NCI-H524 treated with DMSO at 0.1 percent for 48 hours (cell line): ENCODE results near the gene BICDL1.

Experiments
- DNase-seq: peaks from one replicate; lab custom pipeline; 2025; lab: John Stamatoyannopoulos, UW

BICDL1 gene

DNA sequence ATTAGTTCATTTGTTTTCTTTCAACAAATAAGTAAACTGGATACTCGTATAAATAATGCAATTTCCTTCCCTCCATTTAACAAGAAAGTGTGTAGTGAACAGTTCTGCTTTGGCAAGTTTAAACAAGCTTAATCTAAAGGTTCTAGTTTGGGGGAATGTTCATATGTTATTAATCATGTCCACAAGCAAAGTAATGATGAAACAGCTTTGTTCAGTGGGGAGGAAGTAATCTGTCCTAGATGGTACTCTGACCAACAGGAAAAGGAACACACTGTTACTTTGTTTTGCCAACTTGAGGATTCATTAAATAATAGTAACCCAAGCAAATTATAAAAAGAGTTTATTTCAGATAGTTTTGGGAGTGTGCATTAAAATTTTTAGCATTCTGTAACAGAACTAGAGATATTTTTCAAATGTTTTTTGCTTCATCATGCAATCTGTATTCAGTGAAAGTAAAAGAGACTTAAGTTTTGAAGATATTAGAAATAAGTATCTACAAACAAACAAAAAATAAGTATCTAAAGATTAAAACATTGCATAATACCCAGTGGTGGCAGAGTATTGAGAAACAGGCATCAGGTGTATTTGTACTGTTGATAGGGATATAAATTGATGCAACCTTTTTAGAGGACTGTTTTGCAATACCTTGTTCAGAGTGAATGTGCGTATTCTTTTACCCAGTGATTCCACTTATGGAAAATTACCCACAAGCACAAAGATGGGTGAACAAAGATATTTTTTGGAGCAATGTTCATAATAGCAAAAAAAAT lies 66.4 kb downstream of the BICDL1 start:
- no peak for DNase-seq

DNA sequence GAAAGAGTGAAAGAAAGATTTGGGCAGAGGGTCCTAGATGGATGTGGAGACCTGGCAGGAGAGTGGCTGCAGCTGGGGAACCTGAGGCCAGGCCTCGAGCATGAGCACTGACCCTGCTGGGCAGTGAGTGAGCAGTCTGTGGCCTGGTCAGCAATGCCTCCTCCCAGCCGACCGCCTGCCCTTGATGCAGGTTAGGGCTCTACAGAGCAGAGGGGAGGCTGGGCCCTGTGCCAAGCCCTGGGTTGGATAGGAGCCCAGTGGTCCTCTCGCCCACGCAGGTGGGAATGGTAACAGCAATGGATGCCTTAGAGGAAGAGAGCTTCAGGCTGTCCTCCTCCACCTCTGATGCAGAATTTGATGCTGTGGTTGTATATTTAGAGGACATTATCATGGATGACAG lies 67.7 kb downstream of the BICDL1 start:
- DNase-seq, result no peak

- DNase-seq, result no peak
Observed at GRCh38 chr12:120060196-120060595, 71.2 kb downstream of the BICDL1 start.

DNA sequence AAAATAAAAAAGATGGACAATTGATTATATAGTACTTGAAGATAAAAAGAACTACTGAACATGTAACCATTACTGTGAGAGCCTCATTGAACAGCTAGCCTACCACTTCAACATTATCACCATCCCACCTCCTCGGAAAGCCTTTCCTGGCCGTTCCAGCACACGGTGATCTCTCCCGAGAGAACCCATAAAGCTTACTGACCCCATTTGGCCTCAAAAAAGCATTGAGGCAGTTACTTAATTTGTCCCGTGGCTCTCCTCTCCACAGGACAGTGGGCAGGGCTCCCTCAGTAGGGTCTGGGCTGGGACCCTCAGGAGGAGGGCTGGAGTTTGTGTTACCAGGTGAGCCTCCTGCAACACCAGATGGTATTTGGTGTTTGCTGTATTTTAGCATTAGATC lies 71.7 kb downstream of the BICDL1 start:
- DNase-seq, result no peak

DNA sequence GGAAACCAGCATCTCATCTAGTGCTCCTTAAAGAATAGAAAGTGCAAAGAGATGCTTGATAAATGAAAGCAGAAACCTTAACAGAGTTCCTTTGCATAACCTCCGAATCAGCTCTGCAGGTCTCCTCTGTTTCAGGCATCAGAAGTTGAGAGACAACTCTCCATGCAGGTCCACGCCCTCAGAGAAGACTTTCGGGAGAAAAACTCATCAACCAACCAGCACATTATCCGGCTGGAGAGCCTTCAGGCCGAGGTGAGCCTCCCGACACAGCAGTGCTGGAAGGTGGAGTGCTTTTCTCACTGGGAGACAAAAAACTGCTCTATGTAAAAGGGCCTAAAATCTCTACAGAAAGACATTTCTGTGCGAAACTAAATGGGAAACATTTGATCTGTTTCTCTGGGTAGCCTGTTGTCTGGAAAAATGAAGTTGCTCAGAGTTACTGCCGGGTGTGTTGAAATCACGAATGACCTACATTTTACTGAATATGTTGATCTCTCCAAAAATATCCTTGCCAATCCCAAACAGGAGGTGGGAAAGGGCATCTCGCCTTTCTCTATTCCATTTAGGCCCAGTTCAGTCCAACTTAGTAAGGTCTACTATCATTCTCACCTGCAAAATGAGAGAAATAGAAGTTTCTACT lies 72.7 kb downstream of the BICDL1 start:
- no peak for DNase-seq

DNA sequence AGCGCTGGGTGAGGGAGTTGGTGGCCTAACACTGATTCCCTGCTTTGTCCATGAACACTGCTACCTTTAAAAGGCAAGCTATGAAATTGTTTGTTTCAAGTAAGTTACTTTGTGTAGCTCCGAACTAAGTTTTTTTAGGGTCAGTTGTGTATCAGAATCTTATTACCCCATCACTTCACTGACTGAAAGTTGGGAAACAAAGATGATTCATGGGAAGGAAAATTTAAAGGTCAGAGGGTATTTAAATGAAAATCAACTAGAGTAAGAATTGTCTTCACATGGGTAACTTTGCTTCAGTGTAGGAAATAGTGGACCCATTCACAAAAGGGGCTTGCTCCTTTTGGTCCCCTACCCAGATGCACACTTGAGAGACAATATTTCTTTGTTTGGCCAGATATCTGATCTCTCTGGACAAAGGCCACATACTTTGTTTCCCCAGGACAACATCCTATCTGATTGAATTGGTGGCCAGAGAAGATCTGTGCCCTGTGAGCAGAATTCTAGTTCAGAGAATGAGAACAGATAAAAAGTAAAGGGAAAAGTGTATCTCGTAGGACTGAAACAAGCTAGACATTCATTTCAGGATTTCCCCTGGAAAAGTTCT lies 74.0 kb downstream of the BICDL1 start:
- no peak for DNase-seq

DNA sequence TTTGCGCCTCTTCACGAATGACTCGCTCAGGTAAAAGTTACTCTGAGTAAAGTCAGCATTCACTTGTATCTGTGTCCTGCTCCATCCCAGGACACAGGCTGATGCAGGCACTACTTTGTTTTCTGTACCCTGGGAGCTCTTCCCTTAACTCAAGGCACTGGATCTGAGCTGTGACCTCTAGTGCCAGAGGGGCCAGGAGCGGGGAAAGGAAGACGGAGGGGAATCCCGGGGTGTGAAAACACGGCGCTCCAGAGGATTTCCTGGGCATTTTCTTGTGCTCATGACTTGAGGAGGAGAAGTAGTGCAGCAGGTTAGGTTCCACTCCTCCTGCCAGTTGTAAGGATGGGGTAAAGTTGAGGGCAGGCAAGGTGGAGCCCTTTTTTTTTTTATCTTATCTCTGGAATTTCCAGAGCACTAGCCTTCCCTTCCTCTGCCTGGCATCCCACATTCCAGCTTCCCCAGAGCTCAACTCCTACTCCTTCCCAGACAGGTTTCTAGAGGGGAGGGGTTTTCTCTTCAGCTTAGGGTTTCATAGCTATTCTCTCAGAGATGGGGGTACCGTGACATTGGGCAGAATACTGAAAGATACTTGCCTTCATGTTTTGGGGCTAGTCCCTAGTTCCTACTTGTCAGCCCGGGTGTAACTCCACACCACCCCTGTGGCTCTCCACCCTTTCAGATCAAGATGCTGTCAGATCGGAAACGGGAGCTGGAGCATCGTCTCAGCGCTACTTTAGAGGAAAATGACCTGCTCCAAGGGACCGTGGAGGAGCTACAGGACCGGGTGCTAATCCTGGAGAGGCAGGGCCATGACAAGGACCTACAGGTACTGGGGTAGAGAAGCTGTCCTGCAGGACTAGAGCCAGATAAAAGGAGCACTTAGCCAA lies 75.3 kb downstream of the BICDL1 start:
- DNase-seq, result no peak

DNA sequence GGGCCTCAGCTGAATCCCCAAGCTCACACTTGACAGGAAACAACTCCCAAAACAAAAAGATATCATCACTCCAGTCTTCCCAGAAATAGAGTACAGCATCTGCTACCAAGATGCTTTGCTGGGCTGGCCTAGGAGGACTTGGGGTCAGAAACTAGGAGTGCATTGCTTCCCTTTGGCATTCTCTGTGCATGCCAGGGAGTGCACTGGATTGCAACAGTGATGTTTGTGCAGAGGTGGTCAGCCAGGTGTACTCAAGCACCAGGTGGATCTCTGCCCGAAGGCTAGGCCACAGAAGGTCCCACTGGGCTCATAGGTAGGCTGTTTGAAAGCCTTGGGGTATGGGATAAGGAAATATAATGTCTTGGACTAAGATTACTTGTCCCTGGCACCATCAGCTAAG lies 76.4 kb downstream of the BICDL1 start:
- no peak for DNase-seq

- no peak for DNase-seq
Observed at GRCh38 chr12:120066341-120066740, 77.3 kb downstream of the BICDL1 start.

DNA sequence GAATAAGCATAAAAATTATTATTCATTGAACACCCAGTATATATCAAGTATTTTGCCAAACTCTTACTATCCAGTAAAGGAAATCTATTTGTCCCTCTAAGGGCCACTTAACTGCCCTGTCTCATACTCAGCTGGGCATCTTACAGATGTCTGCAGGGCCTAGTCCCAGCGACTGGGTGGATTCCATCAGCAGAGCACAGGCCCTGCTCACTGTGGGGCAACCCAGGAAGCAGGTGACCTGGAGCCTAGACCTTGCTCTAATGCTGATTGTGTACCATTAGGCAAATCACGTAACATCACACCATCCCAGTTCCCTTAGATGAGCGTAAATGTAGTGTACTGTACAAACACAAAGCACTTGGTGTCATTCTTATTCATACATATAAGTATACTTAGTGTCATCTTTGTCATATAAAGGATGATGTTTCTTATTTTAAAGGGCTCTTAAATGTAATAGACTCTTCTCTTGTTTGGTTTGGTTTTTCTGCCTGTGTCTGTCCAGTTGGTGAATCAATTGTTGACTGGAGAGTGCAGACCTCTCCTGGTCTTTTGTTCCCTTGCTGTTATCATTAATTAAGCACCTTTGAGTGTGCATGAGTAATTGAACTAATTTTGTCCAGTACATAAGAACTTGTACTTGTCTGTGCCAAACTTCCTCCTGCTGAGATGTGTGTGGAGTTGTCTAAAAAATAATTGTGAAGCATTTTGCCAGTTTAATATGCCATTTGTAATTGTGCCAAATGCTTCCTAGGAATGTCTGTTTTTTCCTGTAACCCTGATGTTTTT lies 78.2 kb downstream of the BICDL1 start:
- DNase-seq, result no peak

- DNase-seq, result no peak
Observed at GRCh38 chr12:120067901-120068300, 78.9 kb downstream of the BICDL1 start.

DNA sequence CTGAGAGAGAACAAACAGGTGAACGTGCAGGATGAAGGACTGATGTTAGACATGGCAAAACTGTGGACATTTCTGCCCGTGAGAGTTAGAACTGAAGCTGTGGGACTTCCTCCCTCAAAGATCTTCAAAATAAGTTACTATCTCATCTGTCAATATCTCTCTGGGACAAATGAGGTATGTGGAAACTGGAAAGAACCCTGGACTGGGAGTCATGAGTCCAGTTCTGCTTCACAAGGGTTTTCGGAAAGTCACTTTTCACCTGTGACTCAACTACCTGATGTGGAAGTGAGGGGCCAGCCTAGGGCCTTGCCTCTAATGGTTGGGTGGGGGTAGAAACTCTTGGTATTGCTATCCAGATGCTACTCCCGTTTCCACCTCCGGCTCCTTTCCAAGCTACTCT lies 80.2 kb downstream of the BICDL1 start:
- DNase-seq, result no peak

DNA sequence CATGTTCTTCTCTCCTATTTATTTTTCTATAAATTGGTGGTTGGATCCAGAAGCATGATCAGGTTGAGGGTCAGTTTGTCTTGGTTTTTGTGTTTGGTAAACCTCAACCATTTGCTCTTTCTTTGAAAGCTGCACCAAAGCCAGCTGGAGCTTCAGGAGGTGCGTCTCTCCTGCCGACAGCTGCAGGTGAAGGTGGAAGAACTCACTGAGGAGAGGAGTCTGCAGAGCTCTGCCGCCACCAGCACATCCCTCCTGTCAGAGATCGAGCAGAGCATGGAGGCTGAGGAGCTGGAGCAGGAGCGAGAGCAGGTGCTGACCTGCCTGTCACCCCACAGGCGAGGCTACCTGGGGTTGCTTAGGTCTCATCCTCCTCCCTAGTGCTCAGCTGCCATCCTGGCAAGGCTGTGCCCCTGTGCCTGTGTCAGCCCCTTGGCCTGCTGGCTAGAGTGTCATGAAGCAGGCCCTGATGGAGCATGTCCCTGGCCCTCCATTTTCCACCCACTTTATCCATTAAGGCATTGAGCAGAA lies 82.5 kb downstream of the BICDL1 start:
- DNase-seq, result no peak

DNA sequence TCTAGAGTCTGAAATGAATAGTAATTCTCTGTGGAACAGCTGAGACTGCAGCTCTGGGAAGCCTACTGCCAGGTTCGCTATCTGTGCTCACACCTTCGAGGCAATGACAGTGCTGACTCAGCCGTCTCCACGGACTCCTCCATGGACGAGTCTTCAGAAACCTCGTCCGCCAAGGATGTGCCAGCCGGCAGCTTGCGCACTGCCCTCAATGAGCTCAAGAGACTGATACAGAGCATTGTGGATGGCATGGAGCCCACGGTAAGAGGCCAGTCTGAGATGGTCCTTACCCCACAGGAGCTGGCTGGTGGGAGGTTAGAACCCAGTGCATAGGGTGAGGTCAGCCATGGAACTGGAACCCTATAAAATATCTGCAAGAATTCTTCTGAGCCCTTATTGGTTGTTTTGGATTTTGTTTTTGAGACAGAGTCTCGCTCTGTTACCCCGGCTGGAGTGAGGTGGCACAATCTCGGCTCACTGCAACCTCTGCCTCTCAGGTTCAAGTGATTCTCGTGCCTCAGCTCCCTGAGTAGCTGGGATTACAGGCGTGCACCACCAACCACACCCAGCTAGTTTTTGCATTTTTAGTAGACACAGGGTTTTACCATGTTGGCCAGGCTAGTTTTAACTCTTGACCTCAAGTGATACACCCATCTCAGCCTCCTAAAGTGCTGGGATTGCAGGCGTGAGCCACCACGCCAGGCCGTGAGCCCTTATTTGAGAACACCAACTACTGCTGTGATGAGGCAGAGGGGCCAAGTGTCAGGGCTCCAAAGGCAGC lies 83.6 kb downstream of the BICDL1 start:
- DNase-seq, result no peak

GRCh38 chr12:120075034-120075616 lies 86.1 kb downstream of the BICDL1 start:
- no peak for DNase-seq

DNA sequence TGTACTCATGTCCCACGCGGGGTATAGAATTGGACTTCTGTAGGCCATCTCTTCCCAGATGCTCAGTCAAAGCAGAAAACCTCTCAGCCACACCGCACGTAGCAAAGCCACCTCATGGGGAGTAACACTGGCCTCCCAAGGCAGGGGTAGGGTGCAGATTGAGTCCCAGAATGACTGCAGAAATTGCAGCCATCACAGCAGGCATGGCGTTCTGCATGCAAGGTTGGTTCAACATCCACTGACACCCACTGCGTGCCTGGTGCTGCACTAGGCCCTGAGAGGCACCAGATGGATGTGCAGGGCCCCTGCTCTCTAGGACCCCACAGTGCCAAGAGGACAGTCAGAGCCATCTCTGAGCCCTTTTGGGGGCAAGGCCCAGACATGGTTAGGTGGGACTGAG lies 87.6 kb downstream of the BICDL1 start:
- no peak for DNase-seq

DNA sequence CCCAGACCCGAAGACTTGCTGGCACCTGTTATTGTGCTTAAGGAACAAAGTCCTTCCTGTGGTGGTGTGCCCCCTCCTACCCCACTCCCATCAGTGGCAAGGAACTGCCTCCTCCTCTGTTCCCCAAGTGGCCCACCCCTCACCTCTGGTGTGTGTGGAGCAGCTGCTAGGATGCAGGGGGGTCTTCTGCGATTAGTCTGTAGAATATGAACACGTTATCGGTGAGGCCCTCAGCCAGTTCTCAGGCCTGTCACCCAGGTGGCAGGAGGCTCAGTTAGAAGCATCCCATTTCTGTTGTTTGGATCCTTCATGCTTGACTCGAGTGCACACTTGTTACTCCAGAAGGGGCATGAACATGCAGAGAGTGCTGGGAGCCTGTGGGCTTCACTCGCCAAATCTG lies 88.2 kb downstream of the BICDL1 start:
- no peak for DNase-seq

- no peak for DNase-seq
Observed at GRCh38 chr12:120078868-120079267, 89.8 kb downstream of the BICDL1 start.

- no peak for DNase-seq
Observed at GRCh38 chr12:120079411-120080400, 90.7 kb downstream of the BICDL1 start.
